T-helper 9 cell (primary cell): ENCODE results near the gene KRT13.
"Not testable (repeated sequence)": the region's sequence is repeated elsewhere in the genome, so short reads cannot be mapped to it uniquely, and the experiment has no call there.

ENCODE experiments used
- DNase-seq: peaks from one replicate; pipeline ENCODE4 v3.0.0-alpha.2; 2020
- total RNA-seq, 2 donors: gene quantifications; one replicate each; lab custom pipeline; 2026; lab: John Stamatoyannopoulos, UW

Gene KRT13
- 0 reads per million in 2 donors for total RNA-seq

DNA sequence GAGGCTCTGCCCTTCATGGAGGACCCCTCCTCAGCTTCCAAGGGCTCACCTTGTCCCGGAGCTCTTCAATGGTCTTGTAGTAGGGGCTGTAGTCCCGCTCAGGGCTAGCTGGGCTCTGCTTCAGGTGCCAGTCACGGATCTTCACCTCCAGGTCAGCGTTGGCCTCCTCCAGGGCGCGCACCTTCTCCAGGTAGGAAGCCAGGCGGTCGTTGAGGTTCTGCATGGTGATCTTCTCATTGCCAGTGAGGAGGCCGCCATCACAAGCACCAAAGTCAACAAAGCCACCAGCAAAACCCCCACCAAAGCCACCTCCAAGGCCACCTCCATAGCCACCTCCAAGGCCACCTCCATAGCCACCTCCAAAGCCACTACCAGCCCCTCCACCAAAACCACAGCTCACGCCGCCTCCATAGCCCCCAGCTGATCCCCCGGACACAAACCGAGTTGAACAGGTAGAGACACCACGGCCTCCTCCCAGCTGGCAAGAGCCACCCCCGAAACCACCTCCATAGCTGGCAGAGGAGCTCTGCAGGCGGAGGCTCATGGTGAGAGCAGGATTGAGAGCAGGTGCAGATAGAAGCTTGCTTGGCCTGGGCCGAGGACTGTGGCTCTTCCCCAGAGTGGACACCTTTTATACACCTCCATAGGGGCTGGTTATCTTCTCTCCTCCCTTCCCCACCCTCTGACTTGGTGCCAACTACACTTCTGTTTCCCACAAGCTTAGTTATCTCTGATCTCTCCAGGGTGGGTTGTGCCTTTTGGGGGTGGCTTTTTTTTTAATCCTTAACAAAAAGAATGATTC is at the start of gene KRT13:
Gene KRT13, minus strand, starts transcription at position 606 of the 802 bp plus-strand sequence. Its CDS starts 62 bp downstream, at position 544.
- no peak for DNase-seq

DNA sequence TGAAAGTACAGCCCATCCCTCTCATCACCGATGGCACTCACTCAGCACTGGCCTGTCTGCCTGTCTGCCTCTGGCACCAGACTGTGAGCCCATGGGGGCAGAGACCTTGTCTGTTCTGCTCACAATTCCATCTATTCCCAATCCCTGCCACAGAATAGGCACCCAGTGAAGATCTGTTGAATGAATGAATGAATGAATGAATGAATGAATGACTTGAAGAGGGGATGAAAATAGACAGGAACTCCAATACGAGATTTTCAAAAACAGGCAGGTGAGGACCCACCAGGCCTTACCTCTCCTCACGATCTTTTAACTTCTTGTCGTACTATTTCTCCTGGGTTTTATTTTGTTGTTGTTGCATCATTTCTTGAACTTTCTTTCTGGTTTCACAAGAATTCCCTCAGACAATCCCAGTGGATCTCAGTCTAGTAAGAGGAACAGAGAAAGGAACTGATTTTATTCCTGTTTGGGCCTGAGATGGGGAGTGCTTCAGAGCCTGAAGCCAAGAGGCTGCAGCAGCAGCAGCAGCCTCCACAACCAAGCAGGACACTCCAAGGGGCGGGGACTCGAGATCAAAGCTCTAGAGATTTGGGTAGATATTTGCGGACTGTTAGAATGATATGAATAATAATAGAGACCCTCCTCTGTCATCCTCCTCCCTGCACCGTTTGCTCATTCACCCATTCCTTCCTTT is 48.7 kb upstream of the KRT13 start:
- no peak for DNase-seq

DNA sequence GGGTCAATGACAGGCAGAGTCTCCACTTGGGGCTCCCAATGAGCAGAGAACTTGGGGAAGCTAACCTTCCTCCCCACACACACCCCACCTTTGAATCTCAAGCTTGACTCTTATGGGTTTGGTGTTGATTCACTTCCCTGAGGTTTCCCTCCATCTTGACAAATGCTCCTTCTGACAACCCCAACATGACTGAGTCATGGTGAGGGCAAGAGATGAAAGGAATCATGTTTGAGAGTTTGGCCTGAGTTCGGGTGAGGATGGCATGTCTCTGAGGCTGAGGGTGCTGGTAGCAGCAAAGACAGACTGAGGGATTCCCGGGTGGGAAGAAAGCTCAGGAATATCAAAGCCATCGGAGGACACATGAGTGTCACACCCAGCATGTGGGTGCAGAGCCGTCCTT is 47.8 kb upstream of the KRT13 start:
- DNase-seq = no peak

DNA sequence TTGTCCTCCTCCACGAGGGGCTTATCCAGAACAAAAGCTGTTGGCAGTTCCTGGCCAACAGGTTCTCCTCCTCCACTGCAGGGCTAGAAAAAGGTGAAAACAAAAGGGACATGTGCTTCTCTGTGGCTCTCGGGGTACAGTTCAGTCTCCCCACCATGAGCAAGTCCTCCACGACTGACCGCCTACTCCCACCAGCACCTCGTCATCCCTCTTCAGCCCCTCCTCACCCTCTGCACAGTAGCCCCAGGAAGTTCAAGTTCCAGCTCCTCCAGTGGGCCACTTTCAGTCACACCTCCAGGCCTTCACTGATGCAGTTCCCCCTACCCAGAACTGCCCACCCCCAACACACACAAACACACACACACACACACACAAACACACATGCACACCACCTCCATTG is 47.0 kb upstream of the KRT13 start:
- DNase-seq = no peak

DNA sequence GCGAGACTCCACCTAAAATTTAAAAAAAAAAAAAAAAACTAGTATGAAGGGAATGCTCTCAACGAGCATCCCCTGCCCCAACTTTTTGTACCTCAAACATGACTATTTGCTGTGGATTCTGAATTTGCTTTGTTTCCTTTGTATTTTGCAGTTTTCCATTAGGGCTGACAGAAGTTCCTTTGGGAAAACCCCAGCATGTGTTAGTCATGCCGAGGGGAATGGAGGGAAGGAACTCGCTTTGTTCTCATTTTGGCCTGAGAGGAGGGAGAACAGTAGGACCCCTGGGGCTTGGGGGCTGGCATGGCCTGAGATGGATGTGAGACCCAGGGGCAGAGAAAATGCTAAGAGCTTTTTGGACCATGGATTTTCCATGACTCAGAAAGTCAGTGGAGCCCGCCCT is 46.0 kb upstream of the KRT13 start:
- no peak for DNase-seq

DNA sequence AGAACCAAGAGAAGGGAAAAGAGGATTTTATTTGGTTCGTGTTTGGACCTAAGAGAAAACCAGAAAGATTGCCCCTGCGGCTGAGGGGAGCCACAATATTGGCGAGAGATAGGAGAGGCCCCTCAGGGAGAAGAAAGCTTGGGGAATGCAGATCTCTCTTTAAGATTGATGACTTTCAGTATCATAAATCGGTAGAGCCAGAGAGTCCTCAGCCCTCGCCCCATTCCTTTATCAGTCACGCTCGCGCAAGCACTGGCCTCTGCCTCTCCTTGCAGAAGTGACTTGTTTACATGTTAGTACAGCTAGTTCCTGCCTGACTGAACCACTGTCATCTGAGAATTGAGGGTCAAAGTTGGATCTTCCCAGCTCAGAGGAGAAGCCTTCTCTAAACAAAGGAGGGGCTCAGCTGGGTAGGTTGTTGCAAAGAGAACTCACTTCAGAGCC is 44.2 kb upstream of the KRT13 start:
- no peak for DNase-seq

DNA sequence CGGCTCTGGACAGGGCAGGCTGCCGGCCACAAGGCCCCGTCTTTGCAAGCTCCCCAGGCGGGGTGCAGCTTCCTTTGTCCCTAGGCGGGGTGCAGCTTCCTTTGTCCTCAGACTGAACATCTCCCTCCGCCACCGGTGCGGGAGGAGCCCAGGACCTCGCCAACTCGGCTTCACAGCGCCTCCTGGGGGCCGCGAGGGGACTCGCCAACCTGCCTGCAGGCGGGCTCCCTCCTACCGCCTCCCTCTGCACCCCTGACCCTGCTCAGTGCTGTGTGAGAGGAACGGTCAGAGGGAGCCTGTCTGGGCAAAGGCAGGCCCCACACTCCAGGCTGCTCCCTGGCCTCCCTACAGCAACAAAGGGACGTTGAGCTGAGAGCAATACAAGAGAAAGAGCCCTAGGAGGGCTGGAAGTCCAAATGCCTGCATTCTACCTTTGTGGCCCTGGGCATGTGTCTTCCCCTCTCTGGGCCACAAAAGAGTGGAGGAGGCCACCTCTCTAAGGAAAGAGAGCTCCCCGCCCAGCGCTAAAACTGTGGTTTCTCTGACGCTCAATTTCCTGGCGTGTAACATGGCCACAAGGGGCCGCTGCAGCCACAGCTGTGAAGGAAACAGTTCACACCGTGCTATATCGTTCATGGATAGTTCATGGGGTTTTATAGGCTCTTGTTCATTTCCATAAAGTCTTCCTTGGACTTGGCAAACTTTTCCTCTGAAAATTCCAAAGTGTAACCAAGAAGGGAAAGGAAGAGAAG is 43.6 kb upstream of the KRT13 start:
- peak; percentile 82 for DNase-seq

DNA sequence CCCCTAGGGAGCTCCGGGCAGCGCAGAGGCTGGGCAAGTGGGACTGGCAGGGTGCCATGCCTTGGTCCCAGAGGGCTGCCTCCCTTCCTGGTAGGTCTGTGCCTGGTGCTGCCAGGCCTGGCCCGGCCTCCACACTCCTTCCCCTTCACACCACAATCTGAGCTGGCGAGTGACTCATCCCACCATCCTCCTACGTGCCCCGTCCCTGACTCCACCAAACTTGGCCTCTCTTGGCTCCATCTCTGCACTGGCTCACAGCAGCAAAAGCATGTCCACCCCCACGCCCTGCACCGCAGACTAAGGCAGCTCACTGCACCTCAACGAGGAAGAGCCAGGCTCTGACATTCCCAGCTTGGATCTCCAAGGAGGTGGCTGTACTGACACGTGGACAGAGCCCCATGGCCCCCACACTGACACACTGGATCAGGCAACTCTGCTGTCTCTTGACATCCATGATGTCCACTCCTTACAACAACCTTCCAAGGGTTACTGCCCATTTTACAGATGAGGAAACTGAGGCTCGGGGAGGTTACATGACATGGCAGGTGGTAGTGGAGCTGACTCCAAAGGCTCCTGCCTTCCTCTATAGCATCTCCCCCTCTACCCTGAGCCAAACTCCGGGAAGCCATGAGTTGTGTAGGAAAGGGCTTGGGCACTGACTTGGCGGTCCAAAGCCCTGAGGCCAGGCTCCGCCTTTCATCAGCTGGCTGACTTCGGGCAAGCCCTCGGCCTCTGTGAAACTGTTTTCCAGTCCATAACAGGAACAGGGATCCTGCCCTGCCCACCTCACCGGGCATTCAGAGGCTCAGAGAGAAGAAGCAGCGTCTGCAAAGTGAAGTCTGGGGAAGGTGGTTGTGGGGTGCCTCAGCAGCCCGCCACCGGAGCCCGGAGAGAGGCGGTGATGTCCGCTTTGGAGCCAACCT is 42.8 kb upstream of the KRT13 start:
- no peak for DNase-seq

DNA sequence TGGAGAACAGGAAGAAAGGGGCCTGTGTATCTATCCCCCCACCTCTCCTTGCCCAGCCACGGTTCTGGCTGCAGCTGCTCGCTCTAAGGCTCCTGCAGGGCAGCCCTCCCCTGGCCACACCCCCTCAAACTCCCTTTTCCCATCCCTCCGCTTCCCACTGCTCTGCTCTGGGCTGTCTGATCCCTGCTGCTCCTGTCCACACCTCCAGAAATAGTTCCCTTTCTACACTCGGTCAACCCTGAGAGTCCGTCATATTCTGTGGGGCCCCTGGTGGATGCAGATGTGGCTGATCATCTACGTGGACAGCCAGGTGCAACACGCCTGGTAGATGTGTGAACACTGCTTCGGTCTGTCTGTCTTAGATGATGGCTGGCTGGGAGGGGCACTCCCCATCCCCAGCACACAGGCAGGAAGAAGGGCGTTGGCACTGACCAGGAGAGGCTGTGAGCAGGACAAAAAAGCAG is 42.0 kb upstream of the KRT13 start:
- no peak for DNase-seq

DNA sequence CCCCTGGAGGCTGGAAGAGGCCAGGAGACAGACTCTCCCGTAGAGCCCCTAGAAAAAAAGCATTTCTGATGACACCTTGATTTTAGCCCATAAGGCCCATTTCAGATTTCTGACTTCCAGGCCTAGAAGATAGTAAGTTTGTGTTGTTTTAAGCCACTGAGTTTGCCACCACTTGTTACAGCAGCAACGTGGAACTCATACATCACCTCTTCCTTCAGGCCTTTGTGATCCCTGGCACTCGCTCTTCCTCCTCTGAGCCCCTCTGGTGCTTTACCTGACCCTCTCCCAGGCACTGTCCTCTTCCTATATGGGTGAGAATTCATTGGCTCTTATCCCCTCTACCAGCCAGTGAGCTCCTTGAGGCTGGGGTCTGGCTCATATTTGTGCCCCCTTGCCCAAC is 41.4 kb upstream of the KRT13 start:
- no peak for DNase-seq

DNA sequence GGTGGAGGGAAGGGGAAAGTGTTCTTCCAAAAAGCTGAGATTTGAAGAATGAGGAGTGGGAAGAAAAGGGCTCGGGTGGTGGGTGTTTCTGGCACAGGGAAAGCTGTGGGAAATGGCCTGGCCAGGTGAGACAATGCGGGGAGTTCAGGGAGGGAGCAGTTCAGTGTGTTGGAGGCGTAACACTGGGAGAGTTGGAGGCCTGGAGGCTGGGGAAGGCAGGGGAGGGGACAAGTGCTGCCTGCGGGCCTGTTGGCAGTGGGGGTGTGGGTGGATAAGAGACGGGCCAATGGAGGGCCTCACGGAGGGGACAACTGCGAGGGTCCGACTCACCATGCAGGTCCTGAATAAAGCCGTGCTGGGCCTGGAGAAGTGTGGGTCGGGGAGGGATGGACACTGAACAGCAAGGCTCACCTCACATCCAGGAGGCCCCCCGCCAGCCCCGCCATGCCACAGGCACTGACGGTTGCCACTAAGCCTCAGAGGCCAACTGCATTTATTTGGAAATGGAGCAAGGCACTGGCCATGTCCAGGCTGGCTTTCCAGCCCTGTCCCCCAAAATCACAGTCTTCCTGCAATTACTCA is 40.5 kb upstream of the KRT13 start:
- no peak for DNase-seq

DNA sequence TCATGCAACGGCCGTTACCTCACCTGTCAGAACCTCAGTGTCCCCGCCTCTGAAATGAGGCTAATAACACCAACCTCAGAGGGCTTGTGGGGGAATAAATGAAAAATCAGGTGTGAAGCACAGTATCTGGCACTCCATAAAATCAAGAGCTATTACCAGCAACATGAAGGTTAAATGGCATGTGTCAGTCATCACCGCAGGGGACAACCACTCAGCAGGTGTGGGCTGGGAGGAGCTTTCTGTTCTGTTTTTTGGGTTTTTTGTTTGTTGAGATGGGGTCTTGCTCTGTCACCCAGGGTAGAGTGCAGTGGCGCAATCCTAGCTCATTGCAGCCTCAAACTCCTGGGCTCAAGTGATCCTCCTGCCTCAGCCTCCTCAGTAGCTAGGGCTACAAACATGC is 39.5 kb upstream of the KRT13 start:
- DNase-seq = no peak

DNA sequence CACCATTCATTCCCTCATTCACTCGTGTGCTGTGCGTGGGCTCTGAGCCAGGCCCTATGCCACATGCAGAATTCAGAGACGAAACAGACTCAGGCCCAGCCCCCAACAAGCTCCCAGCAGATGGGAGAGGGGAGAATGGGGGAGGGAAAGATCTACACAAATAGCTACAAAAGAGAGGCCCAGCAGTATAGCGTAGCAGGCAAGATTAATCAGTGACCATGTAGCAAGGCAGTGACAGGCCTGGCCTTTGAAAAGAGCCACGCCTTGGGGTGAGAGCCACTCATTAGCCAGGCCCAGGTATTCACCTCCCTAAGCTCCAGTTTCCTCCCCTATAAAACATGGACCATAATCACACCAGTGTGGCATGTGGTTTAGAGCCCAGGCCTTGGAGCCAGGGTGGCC is 39.1 kb upstream of the KRT13 start:
- no peak for DNase-seq

DNA sequence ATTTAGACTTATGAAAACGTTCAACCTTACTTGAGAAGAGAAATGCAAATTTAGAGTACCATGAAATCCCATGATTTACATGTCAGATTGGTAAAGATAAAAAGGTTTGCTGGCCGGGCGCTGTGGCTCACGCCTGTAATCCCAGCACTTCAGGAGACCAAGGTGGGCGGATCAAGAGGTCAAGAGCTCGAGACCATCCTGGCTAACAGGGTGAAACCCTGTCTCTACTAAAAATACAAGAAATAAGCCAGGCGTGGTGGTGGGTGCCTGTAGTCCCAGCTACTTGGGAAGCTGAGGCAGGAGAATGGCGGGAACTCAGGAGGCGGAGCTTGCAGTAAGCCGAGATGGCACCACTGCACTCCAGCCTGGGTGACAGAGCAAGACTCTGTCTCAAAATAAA is 37.4 kb upstream of the KRT13 start:
- DNase-seq = not testable (repeated sequence)

DNA sequence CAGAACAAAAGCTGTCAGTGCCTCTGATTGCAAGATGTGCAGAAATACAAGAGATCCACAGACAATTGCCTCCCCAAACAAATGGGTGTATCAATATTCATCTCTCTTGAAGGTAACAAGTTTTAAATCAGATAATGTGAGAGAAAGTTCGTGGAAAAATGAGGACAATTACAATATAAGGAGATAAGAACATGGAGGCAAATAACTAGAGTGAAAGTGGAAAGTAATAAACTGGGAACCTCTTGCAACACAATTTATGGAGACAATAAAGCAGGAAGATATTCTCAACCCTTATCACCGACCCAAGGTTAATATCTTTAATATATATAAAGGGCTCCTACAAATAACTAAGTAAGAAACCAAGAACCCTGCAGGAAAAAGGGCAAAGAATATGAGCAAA is 36.9 kb upstream of the KRT13 start:
- DNase-seq = no peak

DNA sequence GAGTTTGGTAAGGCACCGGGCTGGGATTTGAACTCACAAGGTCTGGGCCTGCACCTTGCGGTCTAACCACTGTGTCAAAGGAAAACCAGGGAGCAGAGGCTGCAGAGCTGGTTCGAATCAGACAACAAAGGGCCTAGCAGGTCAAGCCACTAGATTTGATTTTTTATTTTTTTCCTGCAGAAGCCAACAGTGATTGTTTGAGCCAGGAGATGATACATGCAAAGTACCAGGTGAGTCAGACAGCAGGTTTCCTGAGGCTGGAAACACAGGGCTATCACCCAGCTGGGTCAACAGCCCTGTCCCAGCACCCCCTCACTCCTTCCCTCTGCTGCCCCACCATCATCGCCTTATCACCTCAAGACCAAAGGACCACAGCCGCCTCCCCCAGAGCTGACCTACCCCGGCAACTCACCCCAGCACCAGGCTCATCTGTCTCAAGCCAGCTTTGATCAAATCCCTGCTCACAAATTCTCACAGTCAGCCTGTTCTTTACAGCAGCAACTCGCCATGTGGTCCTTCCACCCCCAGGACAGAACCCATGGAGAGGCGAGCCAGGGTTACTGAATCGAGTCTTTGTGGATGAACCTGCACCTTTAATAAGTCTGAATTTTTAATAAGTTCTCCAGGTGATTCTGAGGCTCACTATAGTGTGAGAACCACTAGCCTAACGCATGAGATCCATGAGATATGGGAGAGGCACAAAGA is 35.7 kb upstream of the KRT13 start:
- no peak for DNase-seq

DNA sequence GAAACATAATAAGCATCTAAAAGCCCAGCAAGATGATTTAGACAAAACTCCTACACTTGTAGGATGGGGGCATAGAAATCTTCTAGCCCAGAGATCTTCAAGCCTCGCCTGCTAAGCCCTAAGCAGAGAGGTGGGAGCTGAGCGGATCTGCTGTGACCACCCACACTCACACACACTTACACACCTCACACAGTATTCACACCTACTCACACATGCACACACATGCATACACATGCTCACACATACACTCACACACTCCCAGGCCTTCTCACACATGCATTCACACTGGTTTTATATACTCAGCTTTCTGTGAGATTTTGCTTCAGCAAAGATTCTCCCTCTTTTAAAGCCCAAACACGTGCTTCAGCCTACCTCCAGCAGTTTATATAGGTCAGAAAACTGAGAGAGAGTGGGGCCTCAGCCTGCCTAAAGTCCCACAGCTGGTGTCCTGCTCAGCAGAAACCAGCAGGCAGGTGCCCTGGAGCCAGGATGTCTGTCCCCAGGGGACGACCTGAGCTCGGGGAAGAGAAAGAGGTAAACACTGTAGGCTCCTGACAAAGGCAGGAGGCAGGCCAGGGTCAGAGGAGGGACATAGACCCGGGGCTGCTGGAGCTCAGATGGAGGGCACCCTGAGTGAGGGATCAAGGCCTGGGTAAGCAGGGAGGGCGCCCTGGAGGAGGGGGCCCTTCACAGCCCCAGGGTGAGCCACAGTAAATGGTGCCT is 34.7 kb upstream of the KRT13 start:
- no peak for DNase-seq

DNA sequence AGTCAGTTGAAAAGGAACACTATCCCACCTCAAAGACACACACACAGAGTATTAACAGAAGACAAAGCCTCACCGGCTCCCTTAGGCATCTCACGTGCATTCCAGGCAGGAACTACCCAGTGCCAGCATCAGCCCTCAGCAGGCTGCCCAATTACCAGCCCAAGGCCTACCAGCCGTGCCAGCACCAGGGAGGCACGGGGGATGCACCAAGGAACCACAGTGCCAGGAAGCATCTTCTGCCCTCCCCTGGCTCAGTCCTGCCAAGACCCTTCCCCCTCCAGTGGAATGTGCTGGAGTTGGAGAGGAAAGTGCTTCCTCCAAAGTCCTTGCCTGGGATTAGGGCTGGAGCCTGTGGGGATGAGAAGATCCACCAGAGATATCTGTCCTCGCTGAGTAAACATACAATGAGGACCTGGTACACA is 33.7 kb upstream of the KRT13 start:
- DNase-seq = no peak

DNA sequence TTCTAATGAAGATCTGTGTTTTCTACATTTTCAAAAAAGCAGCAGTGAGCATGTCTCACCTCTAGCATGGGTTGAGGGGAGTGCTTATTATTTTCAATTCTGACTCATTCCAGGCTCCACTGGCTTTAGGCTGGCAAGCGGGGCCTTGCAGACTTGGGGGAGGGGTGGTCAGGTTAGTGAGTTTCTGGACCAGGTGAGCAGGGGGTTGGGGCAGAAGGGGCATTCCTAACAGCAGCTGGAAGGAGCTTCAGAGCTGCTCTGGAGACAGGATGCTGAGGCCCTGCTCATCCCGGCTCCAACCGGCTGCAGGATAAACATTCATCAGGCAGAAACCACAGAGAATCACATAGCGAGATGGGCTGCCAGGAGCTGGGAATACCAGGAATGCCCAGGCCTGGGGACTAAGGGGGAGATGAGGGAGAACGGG is 33.2 kb upstream of the KRT13 start:
- DNase-seq = no peak

DNA sequence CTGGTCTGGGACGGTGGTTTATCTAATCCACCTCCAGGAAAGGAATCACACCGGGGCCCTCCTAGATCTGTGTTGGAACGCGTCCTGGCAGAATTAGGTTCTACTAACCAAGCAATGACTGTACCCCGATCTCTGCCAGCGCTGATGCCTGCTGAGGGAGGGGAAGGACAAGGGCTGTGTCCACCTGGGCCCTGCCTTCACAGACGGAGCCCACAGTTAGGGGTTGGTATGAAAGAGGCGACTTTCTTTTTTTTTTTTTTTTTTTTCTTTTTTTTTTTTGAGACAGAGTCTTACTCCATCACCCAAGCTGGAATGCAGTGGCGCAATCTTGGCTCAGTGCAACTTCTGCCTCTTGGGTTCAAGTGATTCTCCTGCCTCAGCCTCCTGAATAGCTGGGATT is 32.6 kb upstream of the KRT13 start:
- DNase-seq = no peak

DNA sequence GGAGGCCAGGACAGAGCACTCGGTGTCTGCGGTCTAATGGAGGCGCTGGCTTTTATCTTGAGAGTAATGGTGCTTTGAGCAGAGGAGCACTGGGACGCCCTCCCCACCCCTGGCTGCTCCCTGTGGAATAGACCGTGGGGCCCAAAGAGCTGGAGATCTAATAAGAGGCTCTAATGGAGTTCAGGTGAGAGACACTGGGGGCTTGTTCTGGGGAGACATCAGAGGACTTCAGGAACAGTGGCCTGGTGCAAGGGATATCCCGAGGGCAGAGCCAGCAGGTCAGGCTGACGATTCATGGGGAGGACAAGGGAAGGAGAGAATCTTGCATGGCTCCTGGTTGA is 32.2 kb upstream of the KRT13 start:
- no peak for DNase-seq
